GM12873 (cell line): ENCODE data around the gene GNAI1.

Experiments
- TF ChIP-seq, protein P1 (sequence below): IDR thresholded peaks from 2 replicates; pipeline ENCODE4 v1.5.1; 2012; ENCODE audit warnings: low read depth, mild to moderate bottlenecking, moderate library complexity, low read length, control low read depth; ENCODE audit not compliant: insufficient read depth; ENCODE audit errors: missing control alignments

GNAI1 gene

GRCh38 chr7:80272560-80273239, 138.1 kb downstream of the GNAI1 start:
- TF ChIP-seq, protein P1, sequence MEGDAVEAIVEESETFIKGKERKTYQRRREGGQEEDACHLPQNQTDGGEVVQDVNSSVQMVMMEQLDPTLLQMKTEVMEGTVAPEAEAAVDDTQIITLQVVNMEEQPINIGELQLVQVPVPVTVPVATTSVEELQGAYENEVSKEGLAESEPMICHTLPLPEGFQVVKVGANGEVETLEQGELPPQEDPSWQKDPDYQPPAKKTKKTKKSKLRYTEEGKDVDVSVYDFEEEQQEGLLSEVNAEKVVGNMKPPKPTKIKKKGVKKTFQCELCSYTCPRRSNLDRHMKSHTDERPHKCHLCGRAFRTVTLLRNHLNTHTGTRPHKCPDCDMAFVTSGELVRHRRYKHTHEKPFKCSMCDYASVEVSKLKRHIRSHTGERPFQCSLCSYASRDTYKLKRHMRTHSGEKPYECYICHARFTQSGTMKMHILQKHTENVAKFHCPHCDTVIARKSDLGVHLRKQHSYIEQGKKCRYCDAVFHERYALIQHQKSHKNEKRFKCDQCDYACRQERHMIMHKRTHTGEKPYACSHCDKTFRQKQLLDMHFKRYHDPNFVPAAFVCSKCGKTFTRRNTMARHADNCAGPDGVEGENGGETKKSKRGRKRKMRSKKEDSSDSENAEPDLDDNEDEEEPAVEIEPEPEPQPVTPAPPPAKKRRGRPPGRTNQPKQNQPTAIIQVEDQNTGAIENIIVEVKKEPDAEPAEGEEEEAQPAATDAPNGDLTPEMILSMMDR: no peak

DNA sequence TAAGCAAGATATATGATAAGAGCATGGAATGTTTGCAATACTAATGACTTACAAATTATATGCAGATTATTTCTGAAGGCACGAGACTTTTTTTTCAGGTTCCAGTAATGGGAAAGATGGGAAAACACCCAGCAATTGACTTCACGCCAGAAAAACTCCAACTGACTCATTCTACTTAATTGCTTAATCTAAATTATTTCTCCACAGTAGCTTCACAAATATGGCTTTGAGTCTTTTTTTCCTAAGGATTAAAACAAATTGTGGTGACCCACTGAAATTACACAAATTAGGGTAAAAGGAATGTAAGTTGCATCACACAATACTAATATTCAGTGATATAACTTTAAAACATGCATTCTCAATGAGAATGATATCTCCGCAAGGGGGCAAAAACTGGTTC, 138.7 kb downstream of the GNAI1 start:
- TF ChIP-seq, protein P1: no peak

GRCh38 chr7:80275192-80275605, 140.6 kb downstream of the GNAI1 start:
- TF ChIP-seq, protein P1: no peak
